Ovary (tissue), 9 donors: Measurements from ENCODE around the gene CALML4. TPM values are rescaled to one million over a fixed set of nuclear protein-coding genes. Genes with fewer than 3 reads are reported as not detected.
"Not testable (repeated sequence)": the region's sequence is repeated elsewhere in the genome, so short reads cannot be mapped to it uniquely, and the experiment has no call there.

Experiments used
- DNase-seq, 5 donors: peaks; one replicate each; pipeline ENCODE4 v3.0.0-alpha.2; 2019 to 2020
- H3K27ac ChIP-seq, 2 donors: fragments of 200-600 bp; one replicate each; pipeline versions ENCODE4 v1.5.1 to v1.8.0; 2019 to 2022
- H3K27me3 ChIP-seq: fragments of 200-600 bp; one replicate; pipeline ENCODE4 v1.8.0; 2022
- H3K36me3 ChIP-seq: fragments of 200-600 bp; sonication (generic); one replicate; pipeline ENCODE4 v1.5.1; 2019
- H3K4me1 ChIP-seq: one replicate; pipeline ENCODE4 v1.8.1; 2013; ENCODE audit warnings: mild to moderate bottlenecking, moderate library complexity; ENCODE audit not compliant: insufficient read depth
- H3K4me3 ChIP-seq: fragments of 200-600 bp; sonication (generic); one replicate; pipeline ENCODE4 v1.5.1; 2017
- H3K9me3 ChIP-seq, 2 donors: fragments of 200-600 bp in 1 of 2; sonication (generic) in 1 of 2; one replicate each; pipeline versions ENCODE4 v1.5.1 to v1.8.1; 2013 to 2019; ENCODE audit warnings: mild to moderate bottlenecking in 1 of 2, moderate library complexity in 1 of 2
- CTCF ChIP-seq, 3 donors: fragments of 450-650 bp in 2 of 3; fragments of 200-600 bp in 1 of 3; IDR thresholded peaks; one replicate each; pipeline versions ENCODE4 v1.5.1 to v1.8.0; 2016 to 2022; ENCODE audit warnings: antibody characterized with exemption in 3 of 3, mild to moderate bottlenecking in 1 of 3
- EP300 ChIP-seq: sonication (generic); formaldehyde crosslinking; IDR thresholded peaks from one replicate; pipeline ENCODE4 v1.6.1; 2017; ENCODE audit warnings: antibody characterized with exemption
- POLR2A ChIP-seq: fragments of 450-650 bp; IDR thresholded peaks from one replicate; pipeline ENCODE4 v1.6.1; 2017; ENCODE audit warnings: antibody characterized with exemption, mild to moderate bottlenecking, moderate library complexity
- WGBS, 3 donors: extraction: QIAGEN DNeasy Blood & Tissue Kit in 1 of 3; methylation state at CpG; one replicate each; pipeline versions ENCODE4 v1.1.5 to v1.1.7; 2013 to 2017; 5-methylcytosine and 5-hydroxymethylcytosine counted together
- intact Hi-C, 4 donors: fragments of 100-400 bp; cut with DNase I; formaldehyde crosslinking; loops; one replicate each; pipeline versions ENCODE4 v1.11.0 to v1.15.1; 2022 to 2023
- polyA plus RNA-seq, 2 donors: library from polyadenylated mRNA; stranded (reverse); fragments of 200-250 nt in 1 of 2; fragments of 350-450 nt in 1 of 2; fragmentation: Illumina TruSeq in 1 of 2; extraction: RNeasy Lipid Tissue Mini Kit (QIAGEN cat#74804) in 1 of 2; gene quantifications; one replicate each; pipeline ENCODE4 v1.2.3, GENCODE V29; 2013 to 2014
- total RNA-seq, 7 donors: library from RNA; depleted of rRNA in 2 of 7; stranded (reverse); fragments of >200 nt in 2 of 7; fragmentation: NEBNext Ultra II Directional in 3 of 7; extraction: Animal tissue kit (Norgen Biotek cat#: 25700) in 3 of 7; gene quantifications; one replicate each; pipeline versions ENCODE4 v1.1.0 to v1.2.4, GENCODE V29; 2016 to 2023
- donor health status: DM: no; HTN: no; CAD: no; lungs with moderate emphysema.
- donor health status: DM: no; HTN: no; CAD: no.
- donor health status: Bipolar disorder and iron deficiency.
- donor health status: DM: yes; HTN: yes; CAD: no.
- donor health status: DM: no; HTN: no; CAD: no.
- donor health status: DM: yes; HTN: yes; CAD: no.

CALML4 gene
- total and polyA plus RNA-seq, 9 donors: 2.5 to 9.5 (median 3.2) TPM

GRCh38 chr15:68175526-68175925, 29.6 kb downstream of the CALML4 start:
- H3K4me1 ChIP-seq: no peaks in the 10 kb centered on the region
- TF ChIP-seq EP300 (no peak), CTCF (IDR thresholded peaks at IDR 0.05) (no peak), POLR2A (no peak)
- H3K27ac ChIP-seq: no peak overlapping the region
- DNase-seq: no peak
- H3K36me3 ChIP-seq: no peaks in the 10 kb centered on the region
- no peak overlapping the region for H3K4me3 ChIP-seq
- intact Hi-C loops: no loop called here
- H3K27me3 ChIP-seq: no peaks in the 10 kb centered on the region
- H3K9me3 ChIP-seq: no peaks in the 10 kb centered on the region
- WGBS, 3 donors: 80 to 84% (median 84%) methylated on average over 2 of the region's 2 CpGs

- no peak for DNase-seq
- no peak overlapping the region for H3K27ac ChIP-seq
- H3K4me3 ChIP-seq: no peak overlapping the region
- H3K9me3 ChIP-seq: no peaks in the 10 kb centered on the region
- TF ChIP-seq POLR2A: no peak
- no peak for TF ChIP-seq EP300
- no peak for TF ChIP-seq CTCF (IDR thresholded peaks at IDR 0.05)
- no peaks in the 10 kb centered on the region for H3K27me3 ChIP-seq
- no peaks in the 10 kb centered on the region for H3K36me3 ChIP-seq
- H3K4me1 ChIP-seq: no peaks in the 10 kb centered on the region
- 96 to 99% (median 98%) methylated on average over 4 of the region's 4 CpGs for WGBS, 3 donors
- intact Hi-C loops: no loop called here
Measured at GRCh38 chr15:68173119-68173518, 32.0 kb downstream of the CALML4 start.

DNA sequence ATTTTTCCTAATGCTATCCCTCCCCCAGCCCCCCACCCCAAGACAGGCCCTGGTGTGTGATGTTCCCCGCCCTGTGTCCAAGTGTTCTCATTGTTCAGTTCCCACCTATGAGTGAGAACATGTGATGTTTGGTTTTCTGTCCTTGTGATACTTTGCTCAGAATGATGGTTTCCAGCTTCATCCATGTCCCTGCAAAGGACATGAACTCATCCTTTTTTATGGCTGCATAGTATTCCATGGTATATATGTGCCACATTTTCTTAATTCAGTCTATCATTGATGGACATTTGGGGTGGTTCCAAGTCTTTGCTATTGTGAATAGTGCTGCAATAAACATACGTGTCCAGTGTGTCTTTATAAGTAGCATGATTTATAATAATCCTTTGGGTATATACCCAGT, 33.1 kb downstream of the CALML4 start:
- H3K4me3 ChIP-seq, H3K4me1 ChIP-seq, H3K36me3 ChIP-seq, intact Hi-C loops, H3K27ac ChIP-seq, H3K9me3 ChIP-seq, H3K27me3 ChIP-seq, DNase-seq: not testable (repeated sequence)
- 69 to 95% (median 92%) methylated on average over 2 of the region's 2 CpGs for WGBS, 3 donors

DNA sequence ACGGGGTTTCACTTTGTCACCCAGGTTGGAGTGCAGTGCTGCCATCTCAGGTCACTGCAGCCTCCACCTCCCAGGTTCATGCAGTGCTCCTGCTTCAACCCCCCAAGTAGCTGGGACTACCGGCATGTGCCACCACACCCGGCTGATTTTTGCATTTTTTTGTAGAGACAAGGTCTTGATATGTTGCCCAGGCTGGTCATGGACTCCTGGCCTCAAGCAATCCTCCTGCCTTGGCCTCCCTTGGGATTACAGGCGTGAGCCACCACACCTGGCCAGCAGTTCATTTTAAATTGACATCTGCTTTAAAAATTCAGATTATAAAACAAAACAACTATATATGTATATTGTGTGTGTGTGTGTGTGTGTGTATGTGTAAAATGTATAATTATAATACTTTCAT, 38.3 kb downstream of the CALML4 start:
- TF ChIP-seq EP300 (no peak), POLR2A (no peak), CTCF (IDR thresholded peaks at IDR 0.05) (no peak)
- Histone ChIP-seq H3K4me3 (no peak overlapping the region), H3K27me3 (no peaks in the 10 kb centered on the region), H3K27ac (no peak overlapping the region), H3K9me3 (no peaks in the 10 kb centered on the region), H3K4me1 (no peaks in the 10 kb centered on the region), H3K36me3 (no peaks in the 10 kb centered on the region)
- DNase-seq: no peak
- WGBS, 3 donors: 77 to 89% (median 80%) methylated on average over 4 of the region's 4 CpGs
- intact Hi-C loops: no loop called here

DNA sequence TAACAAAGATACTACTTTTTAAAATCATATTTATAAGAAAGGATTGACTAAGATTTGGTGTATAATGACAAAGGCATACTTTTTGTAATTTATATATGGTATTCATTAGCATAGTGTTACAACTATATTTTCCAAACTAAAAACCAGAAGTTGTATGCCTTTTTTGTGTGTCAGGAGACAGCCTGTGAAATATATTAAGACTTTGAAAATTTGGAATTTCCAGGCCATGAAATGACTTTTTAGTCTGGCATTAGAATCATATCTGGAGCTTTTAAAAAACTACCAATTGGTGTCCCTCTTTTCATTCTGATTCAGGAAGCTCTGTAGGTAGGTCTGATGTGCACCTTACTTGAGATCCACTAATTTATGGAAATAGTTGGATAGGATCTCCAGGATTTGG, 41.9 kb downstream of the CALML4 start:
- H3K9me3 ChIP-seq: no peaks in the 10 kb centered on the region
- no peak for DNase-seq
- H3K4me3 ChIP-seq: no peak overlapping the region
- no peaks in the 10 kb centered on the region for H3K27me3 ChIP-seq
- TF ChIP-seq EP300: no peak
- TF ChIP-seq CTCF (IDR thresholded peaks at IDR 0.05): no peak
- no peak for TF ChIP-seq POLR2A
- H3K4me1 ChIP-seq: peaks cover 1% of the 10 kb centered on the region
- no peaks in the 10 kb centered on the region for H3K36me3 ChIP-seq
- intact Hi-C loops: no loop called here
- H3K27ac ChIP-seq: no peak overlapping the region
